ENCODE data around the gene FAM171A1.
A peak's percentile ranks its signal among the peaks of the same experiment; 100 is the strongest.

FAM171A1 gene

DNA sequence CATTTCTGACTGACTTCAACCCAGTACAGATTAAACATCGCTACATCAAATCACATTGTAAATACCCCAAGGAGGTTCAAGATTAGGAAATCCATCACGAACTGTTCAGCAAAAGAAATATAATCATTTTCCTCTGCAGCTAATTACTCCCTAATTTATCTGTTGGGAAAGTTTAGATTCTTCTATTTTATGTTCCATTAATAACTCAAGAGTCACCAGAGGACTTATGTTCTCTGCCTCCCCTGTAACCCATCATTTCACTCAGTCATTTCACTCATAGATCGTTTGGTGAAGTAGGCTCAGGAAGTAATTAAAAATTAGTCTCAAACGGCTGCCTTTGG is 45.2 kb downstream of the FAM171A1 start:
- no peaks in the 10 kb centered on the region for H3K27me3 ChIP-seq (ENCODE audit: control insufficient read depth in 1 of 2, insufficient read depth in 2 of 2, low read length in 2 of 2)
- no peaks in the 10 kb centered on the region for H3K9me3 ChIP-seq (ENCODE audit: low read length)
- no peak overlapping the region for H3K9ac ChIP-seq (ENCODE audit: low read length)
- peaks cover 18% of the 10 kb centered on the region for H3K4me1 ChIP-seq (ENCODE audit: insufficient read depth, low read length)
- no peak overlapping the region for H3K4me3 ChIP-seq (ENCODE audit: low read depth in 1 of 2, low read length in 2 of 2)
- H3K27ac ChIP-seq (ENCODE audit: low read depth, low read length): no peak overlapping the region
- H3K36me3 ChIP-seq (ENCODE audit: insufficient read depth, low read length): no peaks in the 10 kb centered on the region

DNA sequence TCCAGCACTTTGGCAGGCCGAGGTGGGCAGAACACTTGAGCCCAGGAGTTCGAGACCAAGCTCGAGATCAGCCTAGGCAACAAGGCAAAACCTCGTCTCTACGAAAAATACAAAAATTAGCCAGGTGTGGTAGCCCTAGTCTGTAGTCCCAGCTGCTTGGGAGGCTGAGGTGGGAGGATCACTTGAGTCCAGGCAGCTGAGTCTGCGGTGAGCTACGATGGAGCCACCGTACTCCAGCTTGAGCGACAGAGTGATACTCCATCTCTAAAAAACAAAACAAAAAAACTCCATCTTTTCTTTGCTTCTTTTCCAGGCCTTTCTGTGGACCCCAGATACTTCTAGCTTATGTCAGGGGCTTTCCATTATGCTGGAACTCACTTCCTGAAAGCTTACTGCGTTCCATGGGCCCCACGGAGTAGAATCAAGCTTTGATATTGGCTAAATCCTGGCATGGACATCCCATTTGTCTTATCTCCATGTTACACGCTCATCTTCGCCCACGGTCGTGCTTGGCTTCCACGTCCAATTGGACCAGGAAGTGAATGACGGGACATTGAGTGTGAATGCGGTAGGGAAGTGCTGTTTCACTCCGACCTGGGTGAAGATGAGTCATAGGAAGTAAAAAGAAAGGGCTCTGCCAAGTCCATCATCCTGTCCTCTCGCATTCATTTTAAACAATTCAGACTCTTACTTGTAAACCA is 45.7 kb downstream of the FAM171A1 start:
- H3K36me3 ChIP-seq (ENCODE audit: insufficient read depth, low read length): no peaks in the 10 kb centered on the region
- H3K4me1 ChIP-seq (ENCODE audit: insufficient read depth, low read length): peaks cover 20% of the 10 kb centered on the region
- H3K27ac ChIP-seq (ENCODE audit: low read depth, low read length): no peak overlapping the region
- H3K9me3 ChIP-seq (ENCODE audit: low read length): no peaks in the 10 kb centered on the region
- no peaks in the 10 kb centered on the region for H3K27me3 ChIP-seq (ENCODE audit: control insufficient read depth in 1 of 2, insufficient read depth in 2 of 2, low read length in 2 of 2)
- no peak overlapping the region for H3K4me3 ChIP-seq (ENCODE audit: low read depth in 1 of 2, low read length in 2 of 2)
- no peak overlapping the region for H3K9ac ChIP-seq (ENCODE audit: low read length)

DNA sequence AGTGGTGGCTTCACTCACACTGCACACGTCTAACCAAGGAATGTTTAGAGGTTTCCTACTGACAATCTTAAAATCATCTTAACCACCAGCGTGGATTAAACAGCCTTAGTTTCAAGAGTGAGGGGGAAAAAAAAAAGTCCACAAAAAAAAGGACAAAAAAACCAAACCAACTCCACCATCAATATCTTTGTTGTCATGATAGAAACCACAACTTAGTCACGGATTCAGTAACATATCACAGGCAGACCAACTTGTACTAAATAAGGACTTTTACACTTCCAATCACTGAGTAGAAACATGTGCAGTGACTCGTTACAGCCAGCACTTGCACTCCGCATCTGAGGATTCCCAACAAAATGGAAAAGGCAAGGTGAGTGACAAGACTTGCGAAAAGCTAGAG is 46.5 kb downstream of the FAM171A1 start:
- no peaks in the 10 kb centered on the region for H3K27me3 ChIP-seq (ENCODE audit: control insufficient read depth in 1 of 2, insufficient read depth in 2 of 2, low read length in 2 of 2)
- no peak overlapping the region for H3K4me3 ChIP-seq (ENCODE audit: low read depth in 1 of 2, low read length in 2 of 2)
- H3K4me1 ChIP-seq (ENCODE audit: insufficient read depth, low read length): peaks cover 20% of the 10 kb centered on the region
- H3K27ac ChIP-seq (ENCODE audit: low read depth, low read length): no peak overlapping the region
- H3K9ac ChIP-seq (ENCODE audit: low read length): no peak overlapping the region
- no peaks in the 10 kb centered on the region for H3K36me3 ChIP-seq (ENCODE audit: insufficient read depth, low read length)
- H3K9me3 ChIP-seq (ENCODE audit: low read length): no peaks in the 10 kb centered on the region

DNA sequence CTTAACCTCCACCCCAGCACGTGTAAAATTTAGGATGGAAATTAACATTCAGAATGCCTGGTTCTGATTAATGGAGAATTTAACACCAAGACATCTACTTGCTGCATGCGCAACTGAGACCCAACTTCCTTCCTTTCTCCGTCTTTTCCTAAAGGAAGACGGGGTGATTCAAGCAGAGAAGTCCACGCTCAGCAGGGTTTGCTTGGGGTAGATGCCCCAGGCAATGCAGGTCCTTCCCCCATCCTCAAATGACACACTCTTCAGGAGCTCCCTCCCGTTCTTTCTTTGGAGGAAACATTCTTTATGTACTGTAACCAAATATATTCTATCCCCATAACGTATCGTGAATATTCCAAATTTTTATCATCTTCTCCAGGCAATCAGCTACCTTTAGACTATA is 47.0 kb downstream of the FAM171A1 start:
- Histone ChIP-seq H3K4me1 (ENCODE audit: insufficient read depth, low read length) (peaks cover 20% of the 10 kb centered on the region), H3K9me3 (ENCODE audit: low read length) (no peaks in the 10 kb centered on the region), H3K36me3 (ENCODE audit: insufficient read depth, low read length) (no peaks in the 10 kb centered on the region), H3K9ac (ENCODE audit: low read length) (no peak overlapping the region), H3K4me3 (ENCODE audit: low read depth in 1 of 2, low read length in 2 of 2) (no peak overlapping the region), H3K27ac (ENCODE audit: low read depth, low read length) (no peak overlapping the region), H3K27me3 (ENCODE audit: control insufficient read depth in 1 of 2, insufficient read depth in 2 of 2, low read length in 2 of 2) (no peaks in the 10 kb centered on the region)

DNA sequence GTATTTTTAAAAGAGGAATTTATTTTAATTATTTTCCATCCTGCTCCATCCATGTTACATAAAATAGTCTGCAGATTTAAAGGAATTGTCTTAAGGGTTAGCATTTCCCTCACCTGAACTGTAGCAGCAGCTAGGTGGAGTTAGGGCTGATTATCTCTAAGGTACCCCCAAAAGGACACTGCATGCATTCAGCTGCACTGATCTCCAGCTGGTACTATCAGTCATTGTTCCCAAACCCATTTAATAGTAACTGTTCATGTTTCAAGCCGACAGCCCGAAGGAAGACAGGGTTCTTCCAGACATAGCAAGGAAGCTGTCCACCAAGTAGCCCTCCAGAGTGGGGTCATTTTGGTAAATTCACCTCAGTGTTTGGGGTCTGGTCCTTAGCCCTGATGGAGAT is 48.7 kb downstream of the FAM171A1 start:
- Histone ChIP-seq H3K27me3 (ENCODE audit: control insufficient read depth in 1 of 2, insufficient read depth in 2 of 2, low read length in 2 of 2) (no peaks in the 10 kb centered on the region), H3K36me3 (ENCODE audit: insufficient read depth, low read length) (no peaks in the 10 kb centered on the region), H3K4me1 (ENCODE audit: insufficient read depth, low read length) (peaks cover 20% of the 10 kb centered on the region), H3K4me3 (ENCODE audit: low read depth in 1 of 2, low read length in 2 of 2) (no peak overlapping the region), H3K27ac (ENCODE audit: low read depth, low read length) (no peak overlapping the region), H3K9me3 (ENCODE audit: low read length) (no peaks in the 10 kb centered on the region), H3K9ac (ENCODE audit: low read length) (no peak overlapping the region)

DNA sequence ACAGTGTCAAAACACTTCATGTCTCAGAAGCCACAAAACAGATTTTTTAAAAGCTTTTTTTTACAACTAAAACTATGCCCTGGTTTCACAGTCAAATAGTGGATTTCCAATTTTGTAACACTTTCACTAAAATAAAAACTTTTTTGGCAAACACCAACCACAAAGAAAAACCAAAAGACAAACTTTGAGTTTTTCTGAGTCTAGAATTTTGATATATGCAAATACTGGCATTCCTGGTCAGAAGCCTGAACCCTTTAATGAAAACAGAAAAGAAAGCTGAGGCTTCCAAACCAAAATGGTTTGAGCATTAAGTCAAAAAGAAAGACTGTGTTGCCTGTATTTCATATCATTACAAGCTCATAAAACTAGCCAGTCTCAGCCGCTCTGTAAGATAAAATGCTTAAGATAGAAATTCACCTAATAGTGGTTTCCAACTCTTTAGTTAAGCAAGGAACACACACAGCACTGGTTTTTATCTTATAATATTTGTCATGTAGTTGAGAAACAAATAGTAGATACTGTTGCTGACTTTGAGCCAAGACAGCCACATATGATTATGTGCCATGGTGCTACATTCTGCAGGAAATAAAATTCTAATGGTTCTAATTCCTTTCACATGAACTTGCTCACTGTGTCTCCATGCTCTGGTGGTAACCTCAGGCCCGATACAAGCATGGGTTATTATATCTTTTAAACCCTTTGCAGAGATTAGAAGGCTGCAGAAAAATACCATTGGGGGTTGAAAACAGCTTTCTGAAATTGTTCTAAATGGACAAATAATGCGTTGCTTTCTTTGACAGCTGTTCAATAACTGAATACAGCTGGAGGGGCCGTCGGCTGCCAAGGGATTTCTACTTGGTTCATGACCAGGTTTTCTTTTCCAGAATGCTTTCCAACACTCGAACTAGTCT is 49.4 kb downstream of the FAM171A1 start:
- H3K4me1 ChIP-seq (ENCODE audit: insufficient read depth, low read length): peaks cover 22% of the 10 kb centered on the region
- H3K9me3 ChIP-seq (ENCODE audit: low read length): no peaks in the 10 kb centered on the region

DNA sequence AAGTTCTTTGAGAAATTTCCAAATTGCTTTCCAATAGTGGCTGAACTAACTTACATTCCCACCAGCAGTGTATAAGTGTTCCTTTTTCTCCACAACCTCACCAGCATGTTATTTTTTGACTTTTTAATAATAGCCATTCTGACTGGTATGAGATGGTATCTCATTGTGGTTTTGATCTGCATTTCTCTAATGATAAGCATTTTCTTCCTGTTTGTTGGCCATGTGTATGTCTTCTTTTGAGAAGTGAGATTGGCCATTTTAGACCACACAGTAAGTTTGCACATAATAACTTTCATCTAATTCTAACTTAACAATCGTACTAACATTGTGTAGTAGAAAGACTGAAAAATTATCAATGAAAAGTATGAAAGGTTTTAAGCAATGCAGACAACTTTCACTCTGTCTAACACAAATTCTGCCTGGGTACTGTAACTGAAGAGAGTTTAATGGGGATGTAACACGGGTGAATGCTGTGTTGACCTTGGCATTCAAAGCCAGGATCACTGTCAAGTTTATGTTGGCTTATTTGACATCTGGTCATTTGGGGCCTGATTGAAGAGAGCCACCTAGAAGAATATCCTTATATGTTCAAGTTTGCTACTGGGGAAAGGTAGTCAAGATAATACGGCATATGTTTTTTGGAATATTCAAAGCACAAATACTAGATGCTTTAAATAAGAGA is 50.4 kb downstream of the FAM171A1 start:
- Histone ChIP-seq H3K27ac (ENCODE audit: low read depth, low read length) (peak overlapping the region; percentile 14), H3K4me3 (ENCODE audit: low read depth in 1 of 2, low read length in 2 of 2) (no peak overlapping the region), H3K4me1 (ENCODE audit: insufficient read depth, low read length) (peaks cover 26% of the 10 kb centered on the region), H3K36me3 (ENCODE audit: insufficient read depth, low read length) (no peaks in the 10 kb centered on the region), H3K9me3 (ENCODE audit: low read length) (no peaks in the 10 kb centered on the region), H3K9ac (ENCODE audit: low read length) (no peak overlapping the region), H3K27me3 (ENCODE audit: control insufficient read depth in 1 of 2, insufficient read depth in 2 of 2, low read length in 2 of 2) (no peaks in the 10 kb centered on the region)

More for the DNA sequence above, 49.4 kb downstream of the FAM171A1 start:
- Histone ChIP-seq H3K27ac (ENCODE audit: low read depth, low read length) (peak overlapping the region; percentile 14), H3K4me3 (ENCODE audit: low read depth in 1 of 2, low read length in 2 of 2) (no peak overlapping the region), H3K36me3 (ENCODE audit: insufficient read depth, low read length) (no peaks in the 10 kb centered on the region), H3K9ac (ENCODE audit: low read length) (no peak overlapping the region), H3K27me3 (ENCODE audit: control insufficient read depth in 1 of 2, insufficient read depth in 2 of 2, low read length in 2 of 2) (no peaks in the 10 kb centered on the region)

DNA sequence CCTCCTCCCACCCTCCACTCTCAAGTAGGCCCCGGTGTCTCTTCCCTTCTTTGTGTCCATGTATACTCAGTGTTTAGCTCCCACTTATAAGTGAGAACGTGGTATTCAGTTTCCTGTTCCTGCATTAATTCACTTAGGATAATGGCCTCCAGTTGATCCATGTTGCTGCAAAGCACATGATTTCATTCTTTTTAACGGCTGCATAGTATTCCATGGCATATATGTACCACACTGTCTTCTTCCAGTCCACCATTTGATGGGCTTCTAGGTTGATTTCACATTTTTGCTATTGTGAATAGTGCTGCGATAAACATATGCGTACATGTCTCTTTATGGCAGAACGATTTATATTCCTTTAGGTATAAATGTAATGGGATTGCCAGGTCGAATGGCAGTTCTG is 51.0 kb downstream of the FAM171A1 start:
- no peaks in the 10 kb centered on the region for H3K27me3 ChIP-seq (ENCODE audit: control insufficient read depth in 1 of 2, insufficient read depth in 2 of 2, low read length in 2 of 2)
- no peak overlapping the region for H3K27ac ChIP-seq (ENCODE audit: low read depth, low read length)
- no peaks in the 10 kb centered on the region for H3K9me3 ChIP-seq (ENCODE audit: low read length)
- no peak overlapping the region for H3K9ac ChIP-seq (ENCODE audit: low read length)
- H3K4me1 ChIP-seq (ENCODE audit: insufficient read depth, low read length): peaks cover 26% of the 10 kb centered on the region
- H3K4me3 ChIP-seq (ENCODE audit: low read depth in 1 of 2, low read length in 2 of 2): no peak overlapping the region
- H3K36me3 ChIP-seq (ENCODE audit: insufficient read depth, low read length): no peaks in the 10 kb centered on the region

DNA sequence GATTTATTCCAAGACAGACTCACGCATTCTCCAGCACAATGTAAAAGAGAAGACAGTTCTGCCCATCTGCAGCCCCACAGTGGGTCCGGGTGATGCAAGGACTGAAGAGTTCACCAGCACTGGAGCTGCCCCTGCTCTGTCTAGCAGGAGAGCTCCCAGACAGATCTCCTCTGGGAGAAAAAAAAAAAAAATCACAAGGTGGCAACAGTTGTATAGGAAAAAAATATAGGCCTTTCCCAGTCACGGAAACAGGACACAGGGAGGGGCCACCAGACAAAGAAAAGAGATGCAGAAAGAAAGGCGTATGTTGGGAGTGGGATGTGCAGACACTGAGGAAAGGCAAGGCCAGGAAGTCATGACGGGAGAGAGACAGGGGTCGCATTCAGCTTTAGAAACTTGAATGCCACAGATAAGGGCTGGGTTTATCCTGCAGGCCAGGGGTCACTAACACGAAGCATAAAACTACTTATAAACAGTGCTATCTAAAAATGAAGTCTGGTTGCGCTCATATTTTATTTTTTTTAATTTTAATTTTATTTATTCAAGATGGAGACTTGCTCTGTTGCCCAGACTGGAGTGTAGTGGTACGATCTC is 54.1 kb downstream of the FAM171A1 start:
- Histone ChIP-seq H3K4me3 (ENCODE audit: low read depth in 1 of 2, low read length in 2 of 2) (no peak overlapping the region), H3K36me3 (ENCODE audit: insufficient read depth, low read length) (no peaks in the 10 kb centered on the region), H3K27me3 (ENCODE audit: control insufficient read depth in 1 of 2, insufficient read depth in 2 of 2, low read length in 2 of 2) (no peaks in the 10 kb centered on the region), H3K4me1 (ENCODE audit: insufficient read depth, low read length) (peaks cover 29% of the 10 kb centered on the region), H3K9me3 (ENCODE audit: low read length) (no peaks in the 10 kb centered on the region), H3K27ac (ENCODE audit: low read depth, low read length) (no peak overlapping the region), H3K9ac (ENCODE audit: low read length) (no peak overlapping the region)

DNA sequence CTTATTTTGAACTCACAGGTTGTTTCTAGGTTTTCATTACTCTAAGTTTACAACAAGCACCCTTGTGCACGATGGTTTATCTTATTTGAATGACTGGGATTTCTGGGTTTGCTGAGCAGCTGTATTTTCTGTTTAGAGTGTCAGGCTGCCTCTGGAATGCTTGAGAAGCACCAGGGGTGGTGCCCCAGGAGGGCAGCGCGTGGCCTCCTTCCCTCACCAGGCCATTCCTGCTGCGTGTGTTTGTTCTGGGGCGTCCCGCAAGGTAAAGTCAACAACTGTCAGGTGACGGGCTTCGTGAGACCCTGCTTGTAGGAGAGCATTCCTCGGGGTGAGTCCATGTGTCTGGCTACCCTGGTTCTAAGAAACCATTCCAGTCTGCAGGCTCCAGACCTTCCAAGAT is 54.9 kb downstream of the FAM171A1 start:
- Histone ChIP-seq H3K36me3 (ENCODE audit: insufficient read depth, low read length) (no peaks in the 10 kb centered on the region), H3K9me3 (ENCODE audit: low read length) (no peaks in the 10 kb centered on the region), H3K4me3 (ENCODE audit: low read depth in 1 of 2, low read length in 2 of 2) (no peak overlapping the region), H3K27ac (ENCODE audit: low read depth, low read length) (no peak overlapping the region), H3K27me3 (ENCODE audit: control insufficient read depth in 1 of 2, insufficient read depth in 2 of 2, low read length in 2 of 2) (no peaks in the 10 kb centered on the region), H3K4me1 (ENCODE audit: insufficient read depth, low read length) (peaks cover 21% of the 10 kb centered on the region), H3K9ac (ENCODE audit: low read length) (no peak overlapping the region)

DNA sequence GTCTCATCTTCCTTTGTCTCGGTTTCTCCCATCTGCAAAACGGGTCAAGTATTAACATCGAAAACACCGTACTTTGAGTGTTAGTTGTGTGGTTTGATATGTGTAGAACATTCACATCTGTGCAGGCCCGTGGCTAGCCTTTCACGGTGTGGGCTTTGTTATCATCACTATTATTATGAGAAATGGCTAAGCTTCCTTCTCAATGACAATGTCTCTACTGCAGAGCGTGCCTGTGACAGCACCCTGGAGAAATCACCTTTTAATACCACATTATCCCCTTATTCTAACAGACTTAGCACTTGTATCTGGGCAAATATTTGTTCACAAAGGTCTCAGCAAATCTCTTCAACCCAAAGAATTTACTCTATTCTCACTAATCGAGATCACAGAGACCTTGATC is 55.8 kb downstream of the FAM171A1 start:
- H3K4me1 ChIP-seq (ENCODE audit: insufficient read depth, low read length): peaks cover 17% of the 10 kb centered on the region
- no peaks in the 10 kb centered on the region for H3K27me3 ChIP-seq (ENCODE audit: control insufficient read depth in 1 of 2, insufficient read depth in 2 of 2, low read length in 2 of 2)
- H3K36me3 ChIP-seq (ENCODE audit: insufficient read depth, low read length): no peaks in the 10 kb centered on the region
- no peak overlapping the region for H3K27ac ChIP-seq (ENCODE audit: low read depth, low read length)
- no peaks in the 10 kb centered on the region for H3K9me3 ChIP-seq (ENCODE audit: low read length)
- no peak overlapping the region for H3K4me3 ChIP-seq (ENCODE audit: low read depth in 1 of 2, low read length in 2 of 2)
- H3K9ac ChIP-seq (ENCODE audit: low read length): no peak overlapping the region
